ENCODE measurements around the gene NFS1.
"Not testable (repeated sequence)": the region's sequence is repeated elsewhere in the genome, so short reads cannot be mapped to it uniquely, and the experiment has no call there.

NFS1 gene

GRCh38 chr20:35718972-35719635, 20.0 kb upstream of the NFS1 start:
- no peak for TF ChIP-seq CTCF (IDR thresholded peaks at IDR 0.05; ENCODE audit: insufficient read depth, missing control alignments)
- DNase-seq (ENCODE audit: insufficient read length, low spot score) (no peak), FAIRE-seq (no peak)

- not testable (repeated sequence) for FAIRE-seq; DNase-seq (ENCODE audit: insufficient read length, low spot score)
These were observed 19.2 kb upstream of the NFS1 start for GRCh38 chr20:35718321-35718720.

GRCh38 chr20:35716330-35716729, 17.2 kb upstream of the NFS1 start:
- DNase-seq (ENCODE audit: insufficient read length, low spot score), result no peak
- no peak for TF ChIP-seq CTCF (IDR thresholded peaks at IDR 0.05; ENCODE audit: insufficient read depth, missing control alignments)

GRCh38 chr20:35715652-35716051, 16.5 kb upstream of the NFS1 start:
- no peak for DNase-seq (ENCODE audit: insufficient read length, low spot score)
- FAIRE-seq, result no peak
- no peak for TF ChIP-seq CTCF (IDR thresholded peaks at IDR 0.05; ENCODE audit: insufficient read depth, missing control alignments)

More at GRCh38 chr20:35716330-35716729, 17.2 kb upstream of the NFS1 start:
- FAIRE-seq, result no peak

GRCh38 chr20:35714127-35714526, 15.0 kb upstream of the NFS1 start:
- FAIRE-seq, result no peak
- DNase-seq (ENCODE audit: insufficient read length, low spot score), result no peak
- TF ChIP-seq CTCF (IDR thresholded peaks at IDR 0.05; ENCODE audit: insufficient read depth, missing control alignments), result no peak

GRCh38 chr20:35713120-35713519, 14.0 kb upstream of the NFS1 start:
- FAIRE-seq; DNase-seq (ENCODE audit: insufficient read length, low spot score): not testable (repeated sequence)

- no peak for TF ChIP-seq CTCF (IDR thresholded peaks at IDR 0.05; ENCODE audit: insufficient read depth, missing control alignments)
- FAIRE-seq, result no peak
- DNase-seq (ENCODE audit: insufficient read length, low spot score), result no peak
These were observed 12.5 kb upstream of the NFS1 start for GRCh38 chr20:35711588-35712209.

GRCh38 chr20:35710884-35711587, 11.9 kb upstream of the NFS1 start:
- no peak for FAIRE-seq
- no peak for TF ChIP-seq CTCF (IDR thresholded peaks at IDR 0.05; ENCODE audit: insufficient read depth, missing control alignments)

More at GRCh38 chr20:35710884-35711587, 11.9 kb upstream of the NFS1 start:
- DNase-seq (ENCODE audit: insufficient read length, low spot score), result no peak

All from D721Med (cell line).